GM12891 (cell line): Measurements from ENCODE around the gene PNPLA7.

Source experiments
- PAX5 ChIP-seq: IDR thresholded peaks from 2 replicates; pipeline ENCODE4 v1.6.1; 2011; ENCODE audit warnings: low read length, moderate library complexity, mild to moderate bottlenecking; ENCODE audit not compliant: insufficient read depth, severe bottlenecking
- POLR2A ChIP-seq: IDR thresholded peaks from 2 replicates; pipeline ENCODE4 v1.6.1; 2011; ENCODE audit warnings: low read depth, low read length, control low read depth
- POLR2AphosphoS5 ChIP-seq: IDR thresholded peaks from 2 replicates; pipeline ENCODE4 v1.6.1; 2011; ENCODE audit warnings: low read depth, low read length, control low read depth
- SPI1 ChIP-seq: IDR thresholded peaks from 2 replicates; pipeline ENCODE4 v1.6.1; 2011; ENCODE audit warnings: low read depth, low read length, control low read depth
- TAF1 ChIP-seq: IDR thresholded peaks from 2 replicates; pipeline ENCODE4 v1.6.1; 2011; ENCODE audit warnings: low read depth, low read length, control low read depth

DNA sequence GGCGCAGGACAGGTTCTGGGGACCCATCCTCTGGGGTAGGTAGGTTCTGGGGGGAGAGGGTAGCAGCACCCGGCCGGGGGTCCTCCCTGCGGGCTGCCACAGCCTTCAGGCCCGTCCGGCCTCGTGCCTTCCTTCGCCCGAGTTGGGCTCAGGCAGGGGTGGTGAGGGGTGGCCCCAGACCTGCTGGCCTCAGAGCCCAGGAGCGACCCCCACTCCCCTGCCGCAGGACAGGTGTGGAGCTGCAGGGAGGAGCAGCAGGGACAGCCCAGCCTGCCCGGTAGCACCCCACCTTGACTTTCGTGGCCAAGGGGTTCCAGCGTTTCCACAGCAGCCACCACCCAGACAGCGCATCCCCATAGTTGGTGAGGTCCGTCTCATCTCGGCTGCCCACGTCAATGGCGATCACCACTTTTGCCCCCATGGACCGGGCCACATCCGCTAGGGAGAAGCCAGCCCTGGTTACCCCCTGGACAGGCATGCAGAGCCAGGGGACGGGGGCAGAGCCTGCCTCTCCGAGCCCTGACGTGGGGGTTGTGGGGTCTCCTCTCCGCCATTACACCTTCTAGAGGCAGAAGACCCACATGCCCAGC, 87.7 kb downstream of the PNPLA7 start:
- TF ChIP-seq POLR2AphosphoS5, result no peak
- TF ChIP-seq POLR2A, result no peak
- no peak for TF ChIP-seq TAF1
- TF ChIP-seq SPI1, result no peak
- TF ChIP-seq PAX5, result no peak
